CD14-positive monocyte (primary cell): ENCODE results near the gene CLN6. TPM values are rescaled to one million over a fixed set of nuclear protein-coding genes. Genes with fewer than 3 reads are reported as not detected.

Experiments
- DNase-seq, 3 donors: peaks; one replicate each; pipeline ENCODE4 v3.0.0-alpha.2; 2011 to 2022
- H2AFZ ChIP-seq: 2 replicates; pipeline ENCODE4 v1.6.0; 2012; ENCODE audit warnings: mild to moderate bottlenecking, low read depth, low read length, inconsistent platforms; ENCODE audit not compliant: insufficient read depth, poor library complexity, severe bottlenecking
- H3K27ac ChIP-seq, 2 donors: 1 replicate in 1 of 2; 2 replicates in 1 of 2; pipeline ENCODE4 v1.5.1; 2012 to 2013; ENCODE audit warnings: low read length in 2 of 2, control low read depth in 1 of 2, inconsistent platforms in 1 of 2, low read depth in 1 of 2, mild to moderate bottlenecking in 1 of 2
- H3K27me3 ChIP-seq, 2 donors: one replicate each; pipeline versions ENCODE4 v1.6.0 to v1.6.1; 2011 to 2013; ENCODE audit warnings: low read length in 2 of 2; ENCODE audit not compliant: control insufficient read depth in 2 of 2, insufficient read depth in 2 of 2
- H3K36me3 ChIP-seq, 2 donors: replicated peaks in 1 of 2; 1 replicate in 1 of 2; 2 replicates in 1 of 2; pipeline versions ENCODE4 v1.5.1 to v1.6.1; 2012 to 2013; ENCODE audit warnings: low read length in 2 of 2, control low read depth in 1 of 2, inconsistent platforms in 1 of 2, mild to moderate bottlenecking in 1 of 2; ENCODE audit not compliant: insufficient read depth in 2 of 2, control insufficient read depth in 1 of 2
- H3K4me1 ChIP-seq, 2 donors: 1 replicate in 1 of 2; 2 replicates in 1 of 2; pipeline versions ENCODE4 v1.5.1 to v1.6.1; 2012 to 2013; ENCODE audit warnings: low read length in 2 of 2, control low read depth in 1 of 2, inconsistent platforms in 1 of 2, mild to moderate bottlenecking in 1 of 2, moderate library complexity in 1 of 2; ENCODE audit not compliant: insufficient read depth in 2 of 2, control insufficient read depth in 1 of 2
- H3K4me2 ChIP-seq: replicated peaks from 2 replicates; pipeline ENCODE3; 2012; ENCODE audit warnings: low read length, moderate library complexity, mild to moderate bottlenecking; ENCODE audit not compliant: poor library complexity, severe bottlenecking; ENCODE audit errors: extremely low read depth
- H3K4me3 ChIP-seq, 3 experiments: fragments of 200-600 bp in 1 of 3; sonication (generic) in 1 of 3; replicated peaks in 1 of 3; 1 replicate in 2 of 3; 2 replicates in 1 of 3; pipeline ENCODE4 v1.5.1; 2011 to 2013; ENCODE audit warnings: low read length in 3 of 3, mild to moderate bottlenecking in 3 of 3, control low read depth in 2 of 3, low read depth in 2 of 3, inconsistent platforms in 1 of 3, moderate library complexity in 1 of 3
- H3K79me2 ChIP-seq: 2 replicates; pipeline ENCODE4 v1.6.0; 2012; ENCODE audit warnings: mild to moderate bottlenecking, control low read depth, inconsistent platforms, low read length, moderate library complexity; ENCODE audit not compliant: insufficient read depth
- H3K9ac ChIP-seq: 2 replicates; pipeline ENCODE4 v1.6.0; 2017; ENCODE audit warnings: low read length, mild to moderate bottlenecking; ENCODE audit not compliant: insufficient read depth, poor library complexity, severe bottlenecking
- H3K9me3 ChIP-seq, 2 donors: replicated peaks in 1 of 2; 1 replicate in 1 of 2; 2 replicates in 1 of 2; pipeline versions ENCODE4 v1.5.1 to v1.6.1; 2012 to 2013; ENCODE audit warnings: low read length in 2 of 2, control low read depth in 1 of 2; ENCODE audit not compliant: control insufficient read depth in 1 of 2, insufficient read depth in 1 of 2
- H4K20me1 ChIP-seq: 2 replicates; pipeline ENCODE4 v1.6.0; 2012; ENCODE audit warnings: mild to moderate bottlenecking, low read length, control low read depth, moderate library complexity; ENCODE audit not compliant: insufficient read depth
- H3K27ac Mint-ChIP-seq, 7 donors: one replicate each; pipeline ENCODE4 v1.8.0; 2020; ENCODE audit warnings: mild to moderate bottlenecking in 7 of 7, mixed read lengths in 7 of 7, moderate library complexity in 6 of 7, inconsistent platforms in 2 of 7
- H3K27me3 Mint-ChIP-seq, 3 donors: one replicate each; pipeline ENCODE4 v1.8.0; 2021 to 2022; ENCODE audit warnings: low read depth in 3 of 3, mild to moderate bottlenecking in 3 of 3, mixed read lengths in 3 of 3, moderate library complexity in 3 of 3, inconsistent platforms in 1 of 3
- H3K36me3 Mint-ChIP-seq, 2 donors: one replicate each; pipeline ENCODE4 v1.8.0; 2020; ENCODE audit warnings: mixed read lengths in 2 of 2, inconsistent platforms in 1 of 2, mild to moderate bottlenecking in 1 of 2
- H3K4me1 Mint-ChIP-seq: one replicate; pipeline ENCODE4 v1.8.0; 2020; ENCODE audit warnings: mild to moderate bottlenecking, mixed read lengths
- H3K4me3 Mint-ChIP-seq, 2 donors: one replicate each; pipeline ENCODE4 v1.8.0; 2020; ENCODE audit warnings: mild to moderate bottlenecking in 2 of 2, mixed read lengths in 2 of 2, moderate library complexity in 1 of 2
- H3K9me3 Mint-ChIP-seq, 7 donors: one replicate each; pipeline ENCODE4 v1.8.0; 2020 to 2022; ENCODE audit warnings: mixed read lengths in 7 of 7, mild to moderate bottlenecking in 6 of 7, moderate library complexity in 6 of 7, inconsistent platforms in 2 of 7
- CTCF ChIP-seq: fragments of 200-600 bp; IDR thresholded peaks from one replicate; pipeline ENCODE4 v1.8.0; 2022; ENCODE audit warnings: antibody characterized with exemption, mild to moderate bottlenecking
- WGBS: methylation state at CpG from one replicate; pipeline ENCODE4 v1.1.5; 2013; ENCODE audit warnings: missing lambda C conversion rate; ENCODE audit not compliant: insufficient coverage; 5-methylcytosine and 5-hydroxymethylcytosine counted together
- intact Hi-C, 2 donors: fragments of 100-400 bp; cut with micrococcal nuclease; formaldehyde crosslinking; loops; one replicate each; pipeline versions ENCODE4 v1.15.0 to v1.15.1; 2023
- polyA plus RNA-seq, 3 donors: library from polyadenylated mRNA; depleted of rRNA in 1 of 3; unstranded in 2 of 3; stranded (reverse) in 1 of 3; fragments of 300-500 nt in 2 of 3; fragments of >200 nt in 1 of 3; fragmentation: Illumina TruSeq in 2 of 3; gene quantifications; 1 replicate in 2 of 3; 2 replicates in 1 of 3; pipeline ENCODE4 v1.2.3, GENCODE V29; 2012 to 2021

The CLN6 gene
- polyA plus RNA-seq, 3 donors = 3.4 to 37.6 (median 4.2) TPM

GRCh38 chr15:68275165-68275746 is 45.7 kb upstream of the CLN6 start:
- WGBS = 49% methylated on average over 2 of the region's 3 CpGs
- Mint-ChIP-seq H3K4me1 (peaks cover 26% of the 10 kb centered on the region), H3K27ac (no peak overlapping the region), H3K36me3 (peaks cover 2 to 4% of the 10 kb centered on the region in 2 donors), H3K4me3 (no peak overlapping the region), H3K9me3 (no peaks in the 10 kb centered on the region), H3K27me3 (peaks cover 0 to 3% (median 0%) of the 10 kb centered on the region in 3 donors)
- Histone ChIP-seq H4K20me1 (peaks cover 20% of the 10 kb centered on the region), H3K27me3 (no peaks in the 10 kb centered on the region), H2AFZ (no peak overlapping the region), H3K9me3 (no peaks in the 10 kb centered on the region), H3K4me2 (no peak overlapping the region), H3K9ac (no peak overlapping the region), H3K36me3 (no peaks in the 10 kb centered on the region), H3K4me1 (peaks cover 27 to 31% of the 10 kb centered on the region in 2 donors), H3K4me3 (no peak overlapping the region), H3K79me2 (peaks cover 35% of the 10 kb centered on the region), H3K27ac (no peak overlapping the region)
- no peak for TF ChIP-seq CTCF
- no peak for DNase-seq
- intact Hi-C loops = no loop called here

DNA sequence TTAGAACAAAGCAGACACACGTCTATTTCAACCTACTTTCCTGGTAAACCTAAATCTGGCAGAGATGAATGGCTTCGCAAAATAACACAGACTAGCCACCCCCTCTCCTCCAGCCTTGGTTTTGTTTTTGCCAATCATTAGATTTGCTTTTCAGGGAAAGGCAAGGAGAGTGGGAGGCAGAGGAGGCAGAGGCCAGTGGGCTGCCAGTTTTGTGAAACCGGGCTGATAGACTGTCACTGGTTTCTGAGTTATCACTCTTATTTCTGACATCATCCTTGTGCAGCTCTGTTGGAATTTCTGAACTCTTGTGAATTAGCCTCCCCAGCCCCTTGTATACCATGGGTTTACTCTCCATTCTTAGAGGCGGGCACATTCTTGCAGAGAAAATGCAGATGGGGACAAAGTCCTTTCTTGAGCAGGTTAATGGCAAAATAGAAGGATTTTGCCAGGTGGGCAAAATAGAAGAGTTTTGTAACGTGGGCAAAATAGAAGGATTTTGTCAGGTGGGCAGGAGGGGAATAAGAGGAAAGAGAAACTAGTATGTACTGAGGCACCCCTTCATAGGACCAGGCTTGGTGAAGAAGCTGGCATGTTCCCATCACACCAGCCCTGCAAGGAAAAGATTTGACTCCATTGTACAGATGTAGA is 44.8 kb upstream of the CLN6 start:
- 100% methylated on average over 1 of the region's 5 CpGs for WGBS
- no peaks in the 10 kb centered on the region for H3K27me3 ChIP-seq
- no peak overlapping the region for H3K4me2 ChIP-seq
- no peaks in the 10 kb centered on the region for H3K9me3 Mint-ChIP-seq
- H3K4me1 ChIP-seq = peaks cover 18 to 22% of the 10 kb centered on the region in 2 donors
- no peaks in the 10 kb centered on the region for H3K36me3 ChIP-seq
- H3K27me3 Mint-ChIP-seq = peaks cover 0 to 3% (median 3%) of the 10 kb centered on the region in 3 donors
- intact Hi-C loops = no loop called here
- TF ChIP-seq CTCF = no peak
- DNase-seq = no peak
- H3K79me2 ChIP-seq = peaks cover 25% of the 10 kb centered on the region
- H3K4me3 Mint-ChIP-seq = no peak overlapping the region
- H3K9ac ChIP-seq = no peak overlapping the region
- peaks cover 10% of the 10 kb centered on the region for H4K20me1 ChIP-seq
- H3K9me3 ChIP-seq = no peaks in the 10 kb centered on the region
- no peak overlapping the region for H3K4me3 ChIP-seq
- peaks cover 17% of the 10 kb centered on the region for H3K4me1 Mint-ChIP-seq
- no peak overlapping the region for H3K27ac ChIP-seq
- H3K27ac Mint-ChIP-seq = no peak overlapping the region
- no peak overlapping the region for H2AFZ ChIP-seq
- no peaks in the 10 kb centered on the region for H3K36me3 Mint-ChIP-seq
